Measurements from ENCODE around the gene MAD1L1.

Gene MAD1L1

DNA sequence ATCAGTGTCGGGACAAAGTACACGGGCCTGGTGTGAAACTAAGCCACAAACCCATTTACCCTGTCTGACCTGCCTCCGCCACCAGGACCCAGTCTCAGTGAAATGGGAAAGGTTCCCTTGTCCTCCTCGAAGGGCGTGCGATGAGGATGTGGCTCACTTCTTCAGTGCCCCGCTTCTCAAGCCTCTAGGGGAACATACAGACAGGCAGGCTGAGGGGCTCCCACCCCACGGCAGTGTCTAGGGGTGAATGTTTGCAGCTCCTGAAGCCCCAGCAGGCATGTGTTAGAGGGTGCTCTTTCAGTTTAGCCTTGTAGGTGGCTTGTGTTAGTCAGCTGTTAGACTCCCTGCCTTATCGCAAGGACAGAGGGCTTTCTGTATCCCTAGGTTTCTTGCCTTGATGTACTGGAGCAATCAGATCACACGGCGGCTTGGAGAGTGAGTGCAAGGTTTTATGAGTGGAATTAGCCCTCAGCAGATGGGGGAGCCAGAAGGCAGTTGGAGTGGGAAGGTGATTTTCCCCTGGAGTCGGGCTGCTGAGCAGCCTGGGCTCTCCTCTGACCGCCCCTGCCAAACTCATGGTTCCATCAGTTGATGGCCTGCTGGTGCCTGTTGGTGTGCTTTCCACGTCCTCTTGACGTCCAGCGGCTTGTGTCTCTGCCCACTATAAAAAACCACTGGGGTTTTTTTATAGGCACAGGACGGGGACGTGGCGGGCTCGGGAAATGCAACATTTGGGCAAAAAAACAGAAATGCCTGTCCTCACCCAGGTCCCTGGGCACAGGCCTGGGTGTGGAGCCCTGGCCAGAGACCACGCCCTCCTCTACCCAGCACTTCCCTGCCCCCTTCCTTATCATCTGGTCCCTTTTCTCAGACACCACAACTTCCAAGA lies 10.0 kb upstream of the MAD1L1 start:
- in situ Hi-C loops (cut with MboI; ENCODE audit: low sequenced_read_pairs) = no loop called here

DNA sequence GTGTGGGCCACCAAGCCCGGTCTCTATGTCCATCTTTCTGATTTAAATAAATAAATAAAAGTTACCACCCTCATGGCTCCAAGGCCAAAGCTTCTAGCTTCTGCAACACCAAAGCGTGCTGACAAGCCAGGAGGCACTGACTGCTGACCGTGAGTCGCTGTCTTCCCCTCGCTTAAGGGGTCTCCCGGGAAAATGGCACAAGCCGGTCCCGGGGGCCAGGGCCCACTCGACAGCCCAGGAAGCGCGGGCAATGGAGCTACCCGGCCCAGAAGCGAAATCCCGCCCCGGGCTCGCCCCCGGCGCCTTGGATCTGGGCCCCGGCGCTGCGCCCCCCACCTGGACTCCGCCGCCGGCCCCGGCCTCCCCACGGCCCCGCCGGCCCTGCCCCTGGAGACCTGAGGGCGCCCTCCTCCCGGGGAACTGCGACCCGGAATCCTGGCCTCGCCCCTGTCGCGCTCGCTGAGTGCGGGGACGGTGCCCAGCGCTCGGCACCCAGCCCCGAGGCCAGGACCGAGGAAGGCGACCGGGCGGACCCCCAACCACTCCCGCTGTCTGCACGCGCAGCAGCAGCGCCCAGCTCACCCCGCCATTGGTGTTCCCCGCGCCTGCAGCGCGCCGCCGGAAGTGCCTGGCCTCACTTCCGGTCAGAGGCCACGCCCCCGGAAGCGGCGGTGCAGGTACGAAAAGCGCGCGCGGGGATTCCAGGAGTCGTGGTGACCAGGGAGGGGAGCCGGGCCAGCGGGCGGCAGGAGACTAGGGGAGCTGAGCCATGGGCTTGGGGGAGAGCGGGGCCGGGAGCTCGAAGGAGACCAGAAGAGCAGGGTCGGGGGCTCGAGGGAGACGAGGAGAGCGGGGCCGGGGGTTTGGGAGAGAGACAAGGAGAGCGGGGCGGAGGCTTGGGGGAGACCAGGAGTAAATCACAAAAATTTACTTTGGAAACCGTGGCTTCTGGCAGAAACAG lies 9.1 kb upstream of the MAD1L1 start, which contains the start of the genes MRM2 and NUDT1:
MRM2 (minus strand) TSS at position 626 of the 961 bp plus-strand sequence; CDS start at position 590, 36 bp downstream.
NUDT1 (plus strand) TSS at position 647 of the 961 bp plus-strand sequence. CDS start 2,349 bp downstream, outside the sequence.
- in situ Hi-C loops (cut with MboI; ENCODE audit: low sequenced_read_pairs) = no loop called here

DNA sequence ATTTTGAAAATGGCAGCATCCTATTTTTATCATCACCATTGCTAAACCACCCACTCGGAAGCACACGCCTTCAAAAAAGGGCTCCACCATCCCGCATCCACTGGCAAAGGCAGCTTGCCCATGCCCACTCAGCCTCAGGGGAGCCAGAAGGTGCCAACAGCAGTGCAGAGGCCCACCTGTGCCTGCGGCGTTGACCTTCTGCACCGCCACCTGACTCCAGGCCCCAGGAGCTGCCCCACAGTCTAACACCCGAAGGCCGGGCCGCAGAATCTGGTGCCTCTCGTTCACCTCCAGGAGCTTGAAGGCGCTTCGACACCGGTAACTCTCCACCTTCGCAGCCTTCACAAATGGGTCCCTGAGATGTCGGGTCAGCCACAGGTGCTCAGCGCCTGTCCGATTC lies 6.5 kb upstream of the MAD1L1 start:
- in situ Hi-C loops (cut with MboI; ENCODE audit: low sequenced_read_pairs) = no loop called here

DNA sequence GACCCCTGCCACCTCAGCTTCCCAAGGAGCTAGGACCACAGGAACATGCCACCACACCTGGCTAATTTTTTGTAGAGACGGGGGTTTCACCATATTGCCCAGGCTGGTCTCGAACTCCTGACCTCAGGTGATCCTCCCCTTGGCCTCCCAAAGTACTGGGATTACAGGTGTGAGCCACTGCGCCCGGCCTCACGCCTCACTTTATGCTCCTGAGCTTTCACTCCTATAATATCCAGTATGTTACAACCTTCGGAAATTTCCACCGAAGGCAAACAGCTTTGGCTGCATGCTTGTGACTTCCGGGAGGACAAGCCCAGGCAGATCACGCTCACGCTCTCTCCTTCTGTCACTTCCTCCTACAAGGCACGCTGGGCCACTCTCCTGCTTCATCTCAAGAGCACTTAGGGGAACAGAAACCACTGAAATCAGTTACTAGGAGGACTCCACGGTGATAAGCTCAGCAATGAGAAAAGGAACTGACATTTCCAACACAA lies 4.4 kb upstream of the MAD1L1 start:
- in situ Hi-C loops (cut with MboI; ENCODE audit: low sequenced_read_pairs) = no loop called here

DNA sequence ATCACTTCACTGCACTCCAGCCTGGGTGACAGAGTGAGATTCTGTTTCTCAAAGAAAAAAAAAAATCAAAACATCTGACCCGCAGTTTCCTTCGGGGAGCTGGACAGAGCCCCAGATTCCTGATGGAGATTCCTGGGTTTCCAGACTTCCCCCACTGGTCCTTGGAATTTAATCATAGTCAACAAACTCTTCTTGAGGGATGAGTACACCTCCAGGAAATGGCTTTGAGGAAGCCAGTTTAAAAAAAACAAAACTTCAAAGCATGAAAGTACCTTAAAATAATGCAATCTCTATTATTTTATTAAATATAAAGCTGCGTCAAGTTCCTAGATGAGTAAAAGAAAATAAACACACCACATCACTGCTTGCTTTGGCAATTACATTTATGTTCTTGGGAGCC lies 1.2 kb upstream of the MAD1L1 start:
- in situ Hi-C loops (cut with MboI; ENCODE audit: low sequenced_read_pairs) = no loop called here

DNA sequence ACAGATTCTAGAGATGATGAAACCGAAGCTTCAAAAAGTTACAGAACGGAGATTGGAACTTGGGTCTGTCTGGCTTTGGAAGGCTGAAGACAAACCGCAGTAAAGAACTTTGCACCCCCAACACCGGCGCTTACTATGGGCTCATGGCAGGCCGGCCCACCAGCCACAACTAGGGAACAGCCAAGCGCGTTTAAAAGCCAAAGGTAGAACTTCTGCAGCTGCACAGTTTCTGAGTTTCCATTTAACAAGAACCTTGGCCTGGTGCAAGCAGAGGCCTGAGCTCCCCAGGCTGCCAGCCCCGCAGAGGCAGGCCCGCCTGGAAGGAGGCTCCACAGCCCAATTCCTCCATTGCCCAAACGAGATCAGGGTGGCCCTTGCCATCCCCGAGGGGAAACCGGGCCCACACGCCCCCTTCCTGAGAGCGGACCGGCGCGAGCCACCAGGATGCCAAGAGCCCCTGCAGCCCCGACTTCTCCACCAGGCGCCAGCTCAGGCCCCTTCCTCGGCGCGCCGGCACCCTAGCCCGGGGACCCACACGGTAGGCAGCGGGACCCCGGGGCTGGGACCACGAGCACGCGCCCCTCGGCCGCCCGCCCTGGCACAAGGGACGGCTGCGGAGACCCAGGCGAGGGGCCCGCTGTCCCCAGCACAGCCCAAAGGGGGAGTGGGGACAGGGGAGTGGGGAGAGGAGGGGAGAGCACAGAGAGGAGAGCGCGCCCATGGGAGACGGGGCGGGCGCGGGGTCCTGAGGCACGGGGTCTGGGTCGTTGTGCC lies 566 bp downstream of the MAD1L1 start:
- in situ Hi-C loops (cut with MboI; ENCODE audit: low sequenced_read_pairs) = no loop called here

DNA sequence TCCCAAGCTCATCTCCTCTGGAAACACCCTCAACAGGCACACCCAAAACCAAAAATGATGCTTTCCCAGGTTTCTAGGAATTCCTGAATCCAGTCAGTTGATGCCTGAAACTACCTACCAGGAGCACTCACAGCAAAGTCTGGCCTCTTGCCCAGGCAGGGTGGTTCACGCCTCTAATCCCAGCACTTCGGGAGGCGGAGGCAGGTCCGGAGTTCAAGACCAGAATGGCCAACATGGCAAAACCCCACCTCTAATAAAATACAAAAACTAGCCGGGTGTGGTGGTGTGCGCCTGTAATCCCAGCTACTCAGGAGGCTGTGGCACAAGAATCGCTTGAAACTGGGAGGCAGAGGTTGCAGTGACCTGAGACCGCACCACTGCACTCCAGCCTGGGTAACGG lies 1.9 kb downstream of the MAD1L1 start:
- in situ Hi-C loops (cut with MboI; ENCODE audit: low sequenced_read_pairs) = no loop called here

DNA sequence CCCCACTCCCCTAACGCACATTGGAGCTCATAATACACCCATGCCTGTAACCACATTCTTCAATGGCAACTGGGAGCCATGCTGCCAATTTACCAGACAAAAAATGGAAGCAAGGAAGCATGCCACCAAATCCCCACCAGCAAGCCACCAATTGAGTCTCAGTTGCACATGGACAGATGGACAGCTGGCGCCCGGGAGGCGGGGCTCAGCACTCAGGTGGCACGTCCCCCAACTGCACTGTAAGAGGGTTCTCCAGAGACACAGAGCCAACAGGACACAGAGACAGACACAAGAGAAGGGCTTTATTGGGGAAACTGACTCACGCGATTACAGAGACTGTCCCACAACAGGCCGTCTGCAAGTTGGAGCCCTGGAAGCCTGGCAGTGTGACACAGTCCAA lies 2.5 kb downstream of the MAD1L1 start:
- in situ Hi-C loops (cut with MboI; ENCODE audit: low sequenced_read_pairs) = no loop called here

DNA sequence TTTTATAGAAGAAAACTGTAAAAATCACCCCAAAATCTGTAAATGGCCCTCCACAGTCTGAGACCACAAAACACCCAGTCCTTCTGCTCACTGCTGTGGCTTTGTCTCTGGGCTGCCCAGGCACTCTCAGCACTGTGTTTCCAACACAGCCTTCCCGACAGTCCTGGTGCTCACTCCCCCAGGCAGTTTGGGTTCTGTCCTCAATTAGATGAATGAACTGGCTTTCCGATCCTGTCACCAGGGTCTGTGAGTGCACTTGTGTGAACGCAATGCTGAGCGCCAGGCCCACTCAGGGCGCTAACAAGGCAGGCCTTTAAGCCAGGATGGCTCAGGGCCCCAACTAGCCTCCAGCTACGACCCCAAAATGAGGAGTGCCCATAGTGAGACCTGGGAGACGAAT lies 3.3 kb downstream of the MAD1L1 start:
- in situ Hi-C loops (cut with MboI; ENCODE audit: low sequenced_read_pairs) = no loop called here

DNA sequence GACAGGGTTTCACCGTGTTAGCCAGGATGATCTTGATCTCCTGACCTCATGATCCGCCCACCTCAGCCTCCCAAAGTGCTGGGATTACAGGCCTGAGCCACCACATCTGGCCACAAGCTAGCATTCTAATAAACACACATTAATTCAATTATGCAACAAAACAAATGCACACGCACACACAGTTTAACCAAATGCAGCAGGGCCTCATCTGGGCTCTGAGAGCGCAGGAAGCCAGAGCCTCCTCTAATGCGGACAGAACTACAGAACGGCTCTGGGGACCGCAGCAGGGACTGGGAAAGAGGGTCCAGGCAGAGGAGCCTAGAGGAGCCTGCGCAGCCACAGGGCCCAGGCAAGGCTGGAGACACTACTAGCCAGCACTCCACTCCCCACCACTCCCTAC lies 3.8 kb downstream of the MAD1L1 start:
- in situ Hi-C loops (cut with MboI; ENCODE audit: low sequenced_read_pairs) = no loop called here

DNA sequence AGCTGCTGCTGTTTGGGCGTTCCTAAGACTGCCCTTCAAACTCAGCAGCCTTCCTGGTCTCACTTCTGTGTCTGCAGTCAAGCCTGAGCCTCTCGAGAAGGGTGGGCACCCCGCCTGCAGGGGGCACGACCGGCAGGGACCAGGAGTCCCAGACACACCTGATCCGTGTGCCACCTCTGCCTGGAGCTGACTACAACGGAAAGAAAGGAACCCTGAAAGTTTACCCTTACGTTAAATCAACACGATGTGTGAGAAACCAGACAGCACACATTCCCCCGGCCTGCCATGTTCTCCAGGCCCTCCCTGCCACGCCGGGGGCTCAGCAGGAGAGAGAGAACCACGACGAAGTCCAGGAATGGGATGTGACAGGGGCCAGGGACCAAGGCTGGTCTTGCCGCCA lies 5.0 kb downstream of the MAD1L1 start:
- in situ Hi-C loops (cut with MboI; ENCODE audit: low sequenced_read_pairs) = no loop called here

DNA sequence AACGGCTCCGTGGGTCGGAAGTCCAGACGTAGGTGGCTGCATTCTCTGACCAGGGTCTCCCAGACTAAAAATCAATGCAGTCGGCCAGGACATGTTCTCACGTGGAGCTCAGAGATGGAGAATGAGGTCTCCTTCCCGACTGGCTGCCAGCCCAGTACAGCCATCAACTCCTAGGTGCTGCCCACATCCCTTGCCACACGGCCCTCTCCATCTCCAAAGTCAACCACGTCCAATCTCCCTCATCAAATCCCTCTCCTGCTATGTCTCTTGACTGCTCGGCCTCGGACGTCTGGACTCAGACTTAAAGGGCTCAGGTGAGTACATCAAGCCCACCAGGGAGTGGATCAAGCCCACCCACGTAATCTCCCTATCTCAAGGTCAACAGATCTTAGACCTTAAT lies 6.9 kb downstream of the MAD1L1 start:
- in situ Hi-C loops (cut with MboI; ENCODE audit: low sequenced_read_pairs) = no loop called here

DNA sequence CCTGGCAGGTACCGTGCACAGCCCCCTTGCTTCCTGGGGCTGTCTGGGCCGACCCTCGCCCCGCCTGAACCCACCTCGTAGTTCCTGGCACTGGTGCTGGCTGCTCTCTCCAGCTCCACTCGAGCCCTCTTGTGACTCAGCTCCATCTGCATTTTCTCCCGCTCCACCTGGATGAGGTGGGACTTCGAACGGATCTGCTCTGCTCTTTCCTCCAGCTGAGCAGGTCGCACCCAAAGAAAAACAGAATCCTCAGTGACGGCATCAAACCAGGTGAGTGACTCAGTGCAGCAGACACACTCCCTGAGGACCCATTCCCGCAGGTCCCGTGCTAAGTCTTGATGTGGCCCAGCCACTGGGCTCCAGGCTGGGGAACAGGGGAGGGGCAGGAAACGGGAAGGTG lies 7.4 kb downstream of the MAD1L1 start:
- in situ Hi-C loops (cut with MboI; ENCODE audit: low sequenced_read_pairs) = no loop called here

DNA sequence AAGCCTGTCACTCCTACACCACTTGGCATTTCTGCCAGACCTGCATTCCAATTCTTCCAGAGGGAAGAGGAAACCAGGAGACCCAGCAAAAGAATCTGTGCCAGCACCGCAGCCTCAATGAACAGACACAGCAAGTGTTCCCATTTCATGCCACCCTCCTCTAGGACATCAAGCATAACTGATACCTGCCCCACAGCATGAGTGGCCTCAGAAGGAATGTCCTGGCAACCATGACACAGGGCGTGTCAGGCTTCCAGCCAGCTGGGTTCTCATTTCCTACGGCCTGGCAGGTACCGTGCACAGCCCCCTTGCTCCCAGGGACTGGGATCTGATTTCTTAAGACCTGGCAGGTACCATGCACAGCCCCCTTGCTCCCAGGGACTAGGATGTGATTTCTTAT lies 7.8 kb downstream of the MAD1L1 start:
- in situ Hi-C loops (cut with MboI; ENCODE audit: low sequenced_read_pairs) = no loop called here

DNA sequence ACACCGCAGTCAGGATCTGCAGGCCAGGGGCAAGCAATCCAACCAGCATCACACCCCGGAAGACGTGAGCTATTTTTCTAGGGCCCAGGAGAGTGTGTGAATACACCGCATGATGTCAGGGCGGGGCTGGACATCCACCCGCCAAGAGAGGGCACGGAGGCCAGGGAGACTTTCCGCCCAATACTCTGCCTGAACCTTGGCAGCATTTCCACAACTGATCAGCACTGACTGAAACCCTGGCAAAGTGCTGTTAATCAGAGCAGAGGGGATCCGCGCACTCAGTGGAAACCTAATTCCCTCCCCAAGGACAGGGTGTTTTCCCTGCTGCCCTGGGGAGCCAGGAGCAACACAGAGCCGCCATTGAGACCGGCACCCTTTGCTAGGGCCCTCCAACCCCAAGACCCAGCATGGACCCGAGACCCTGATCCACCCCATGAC lies 8.2 kb downstream of the MAD1L1 start:
- in situ Hi-C loops (cut with MboI; ENCODE audit: low sequenced_read_pairs) = no loop called here

DNA sequence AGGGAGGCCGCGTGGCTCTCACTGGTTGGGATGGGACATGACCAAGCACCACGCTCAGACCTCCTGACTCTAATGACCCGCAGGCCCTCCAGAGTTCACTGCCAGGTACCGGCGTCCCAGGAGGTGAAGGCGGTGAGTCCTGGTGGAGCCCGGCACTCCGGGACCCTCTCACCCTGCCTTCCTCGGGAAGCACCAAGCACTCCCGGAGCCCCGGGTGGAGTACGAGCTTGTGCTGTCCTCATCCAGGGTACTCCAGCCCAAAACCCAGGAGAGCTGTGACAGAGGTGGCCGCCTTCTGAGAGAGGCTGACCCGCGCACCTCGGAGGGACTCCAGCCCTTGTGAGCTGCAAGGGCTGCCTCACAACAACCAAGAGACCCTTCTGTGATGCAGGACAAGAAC lies 9.4 kb downstream of the MAD1L1 start:
- in situ Hi-C loops (cut with MboI; ENCODE audit: low sequenced_read_pairs) = no loop called here

DNA sequence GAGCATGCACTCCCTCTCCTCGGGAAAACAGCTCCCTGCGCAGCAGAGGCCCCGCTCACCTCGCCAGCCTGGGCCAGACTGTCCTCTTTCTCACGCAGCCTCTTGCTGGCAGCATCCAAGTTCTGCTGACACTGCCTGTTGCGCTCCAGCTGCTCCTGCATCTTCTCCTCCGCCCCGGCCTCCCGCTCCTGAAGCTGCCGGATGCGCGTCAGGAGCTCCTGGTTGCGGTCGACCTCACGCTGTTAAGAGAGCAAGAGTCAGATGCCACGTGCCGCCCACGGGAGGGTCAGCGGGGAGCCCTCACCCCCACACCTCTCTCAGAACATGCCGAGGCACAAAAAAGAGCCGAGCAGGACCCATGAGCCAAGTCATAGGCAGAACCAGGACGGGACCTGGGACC lies 10.2 kb downstream of the MAD1L1 start:
- in situ Hi-C loops (cut with MboI; ENCODE audit: low sequenced_read_pairs) = no loop called here

DNA sequence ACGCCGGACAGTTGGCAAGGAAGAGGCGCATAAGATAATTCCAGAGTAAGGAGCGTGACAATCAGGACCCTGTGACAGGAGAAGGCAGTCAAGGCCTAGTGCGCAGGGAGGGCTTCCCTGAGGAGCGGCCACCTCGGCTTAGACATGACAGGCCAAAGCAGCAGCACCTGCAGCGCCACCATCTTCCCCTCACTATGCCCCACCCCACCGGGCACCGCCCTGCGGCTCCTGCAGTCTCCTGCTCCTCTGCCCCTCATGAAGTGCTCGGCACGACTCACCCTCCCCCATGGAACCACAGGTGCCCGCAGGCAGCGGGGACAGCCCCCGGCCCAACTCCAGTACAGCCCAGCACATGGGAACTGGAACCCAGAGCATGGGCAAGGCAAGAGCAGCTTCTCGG lies 11.8 kb downstream of the MAD1L1 start:
- in situ Hi-C loops (cut with MboI; ENCODE audit: low sequenced_read_pairs) = no loop called here

DNA sequence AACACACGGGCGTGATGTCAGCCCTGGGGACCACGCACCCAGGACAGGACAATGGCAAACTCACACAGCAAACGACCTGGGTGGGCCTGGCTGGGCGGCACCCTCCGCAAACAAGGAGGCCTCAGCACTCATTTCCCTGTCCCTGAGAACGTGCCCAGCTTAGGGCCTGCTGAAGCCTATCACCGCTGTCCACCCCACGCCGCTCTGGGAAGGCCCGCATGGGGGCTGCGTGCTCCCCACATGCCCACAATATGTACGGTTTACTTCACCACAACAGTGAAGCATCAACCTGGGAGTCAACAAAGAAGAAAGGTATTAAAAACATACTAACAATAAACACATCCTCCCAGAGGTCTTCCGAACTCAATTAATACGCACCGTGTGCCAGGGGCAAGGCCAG lies 12.2 kb downstream of the MAD1L1 start:
- in situ Hi-C loops (cut with MboI; ENCODE audit: low sequenced_read_pairs) = no loop called here

DNA sequence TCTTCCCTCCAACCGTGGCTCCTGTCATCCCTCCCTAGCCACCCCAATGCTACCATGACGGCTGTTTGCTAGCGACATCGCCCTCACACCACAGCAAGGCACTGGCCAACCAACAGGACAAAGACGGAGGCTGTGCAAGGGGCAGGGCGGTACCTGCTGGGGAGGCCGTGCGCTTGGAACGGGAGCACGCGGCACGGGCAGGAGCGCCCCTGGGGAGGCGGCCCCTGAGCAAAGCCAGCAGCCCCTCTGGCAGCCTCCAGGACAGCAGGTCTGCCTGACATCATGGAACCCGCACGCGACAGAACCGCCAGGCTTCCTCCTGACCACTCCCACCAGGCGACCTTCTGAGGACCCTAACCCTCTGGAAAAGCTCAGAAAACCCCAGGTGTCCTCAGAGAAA lies 12.7 kb downstream of the MAD1L1 start:
- in situ Hi-C loops (cut with MboI; ENCODE audit: low sequenced_read_pairs) = no loop called here

DNA sequence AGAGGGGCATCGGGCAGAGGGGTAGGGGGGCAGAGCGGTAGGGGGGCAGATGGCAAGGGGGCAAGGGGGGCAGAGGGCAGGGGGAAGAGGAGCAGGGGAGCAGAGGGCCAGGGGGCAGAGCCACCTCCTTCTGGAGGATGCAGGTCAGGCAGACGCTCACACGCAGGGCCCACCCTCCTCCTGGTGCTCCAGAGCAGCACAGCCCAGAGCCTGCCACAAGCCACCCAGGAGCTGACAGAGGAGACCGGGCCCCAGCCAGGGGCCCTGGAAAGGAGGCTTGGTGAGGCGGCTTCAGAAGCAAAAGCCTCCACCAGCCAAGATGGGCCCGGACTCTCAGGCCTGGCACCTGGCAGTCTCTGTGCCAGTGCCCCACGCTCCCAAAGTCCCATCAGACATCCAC lies 13.1 kb downstream of the MAD1L1 start:
- in situ Hi-C loops (cut with MboI; ENCODE audit: low sequenced_read_pairs) = no loop called here

Measured in HL-60/S4 treated with retinoic acid at 250 ng/mL for 4 days and 3 days (cell line).